ENCODE data around the gene HSD17B14. TPM values are rescaled to one million over a fixed set of nuclear protein-coding genes. Genes with fewer than 3 reads are reported as not detected.
A peak's percentile ranks its signal among the peaks of the same experiment; 100 is the strongest.
"Not testable (repeated sequence)": the region's sequence is repeated elsewhere in the genome, so short reads cannot be mapped to it uniquely, and the experiment has no call there.

HSD17B14 gene
- total and polyA plus RNA-seq, 4 donors, result 6.9 to 25.5 (median 17.6) TPM

- no CpG with 5 or more reads among the region's 7 CpGs for WGBS (ENCODE audit: insufficient coverage)
- no peaks in the 10 kb centered on the region for H3K27me3 ChIP-seq (ENCODE audit: control insufficient read depth, insufficient read depth, low read length)
These were observed 17.8 kb upstream of the HSD17B14 start for GRCh38 chr19:48854103-48854502.

DNA sequence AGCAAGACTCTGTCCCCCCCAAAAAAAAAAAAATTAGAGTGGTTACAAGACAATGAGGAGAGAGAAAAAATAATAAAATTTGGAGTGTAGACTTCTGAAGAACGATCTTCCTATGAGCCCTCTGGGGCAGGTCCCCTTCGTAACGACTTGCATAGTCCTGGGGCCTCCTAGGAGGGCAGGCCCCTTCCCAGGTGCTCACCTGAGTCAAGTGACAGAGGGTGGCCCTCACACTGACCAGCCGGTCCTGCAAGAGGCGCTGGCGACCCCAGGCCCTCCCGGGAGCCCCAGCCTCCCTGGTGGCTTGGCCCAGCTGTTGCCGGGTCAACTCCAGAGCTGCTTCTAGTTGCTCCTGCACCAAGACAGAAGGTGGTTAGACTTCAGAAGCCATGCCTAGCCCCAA, 17.2 kb upstream of the HSD17B14 start:
- Histone ChIP-seq H3K4me1 (ENCODE audit: control insufficient read depth, insufficient read depth, low read length) (no peaks in the 10 kb centered on the region), H3K4me3 (ENCODE audit: low read depth, low read length) (no peak overlapping the region), H3K9me3 (ENCODE audit: control insufficient read depth, insufficient read depth, low read length) (no peaks in the 10 kb centered on the region), H3K27ac (ENCODE audit: low read depth, low read length) (no peak overlapping the region), H3K36me3 (ENCODE audit: control insufficient read depth, insufficient read depth, low read length) (no peaks in the 10 kb centered on the region), H3K27me3 (ENCODE audit: control insufficient read depth, insufficient read depth, low read length) (no peaks in the 10 kb centered on the region)
- 95% methylated on average over 8 of the region's 8 CpGs for WGBS (ENCODE audit: insufficient coverage)
- no peak for DNase-seq (ENCODE audit: low read depth in 4 of 6, low spot score in 6 of 6)

More at GRCh38 chr19:48854103-48854502, 17.8 kb upstream of the HSD17B14 start:
- Histone ChIP-seq H3K4me1 (ENCODE audit: control insufficient read depth, insufficient read depth, low read length) (peaks cover 3% of the 10 kb centered on the region), H3K4me3 (ENCODE audit: low read depth, low read length) (no peak overlapping the region), H3K36me3 (ENCODE audit: control insufficient read depth, insufficient read depth, low read length) (no peaks in the 10 kb centered on the region), H3K27ac (ENCODE audit: low read depth, low read length) (no peak overlapping the region), H3K9me3 (ENCODE audit: control insufficient read depth, insufficient read depth, low read length) (no peaks in the 10 kb centered on the region)
- no peak for DNase-seq (ENCODE audit: low read depth in 4 of 6, low spot score in 6 of 6)

- Histone ChIP-seq H3K27ac (ENCODE audit: low read depth, low read length) (no peak overlapping the region), H3K4me1 (ENCODE audit: control insufficient read depth, insufficient read depth, low read length) (no peaks in the 10 kb centered on the region)
- no CpG with 5 or more reads among the region's 4 CpGs for WGBS (ENCODE audit: insufficient coverage)
These were observed 16.0 kb upstream of the HSD17B14 start for GRCh38 chr19:48852292-48852691.

GRCh38 chr19:48846659-48847058, 10.4 kb upstream of the HSD17B14 start:
- DNase-seq (ENCODE audit: low read depth in 4 of 6, low spot score in 6 of 6); H3K4me1 ChIP-seq (ENCODE audit: control insufficient read depth, insufficient read depth, low read length); H3K36me3 ChIP-seq (ENCODE audit: control insufficient read depth, insufficient read depth, low read length); H3K27ac ChIP-seq (ENCODE audit: low read depth, low read length); H3K4me3 ChIP-seq (ENCODE audit: low read depth, low read length); H3K27me3 ChIP-seq (ENCODE audit: control insufficient read depth, insufficient read depth, low read length); H3K9me3 ChIP-seq (ENCODE audit: control insufficient read depth, insufficient read depth, low read length): not testable (repeated sequence)
- WGBS (ENCODE audit: insufficient coverage), result 93% methylated on average over 2 of the region's 3 CpGs

More at GRCh38 chr19:48852292-48852691, 16.0 kb upstream of the HSD17B14 start:
- no peaks in the 10 kb centered on the region for H3K27me3 ChIP-seq (ENCODE audit: control insufficient read depth, insufficient read depth, low read length)
- H3K4me3 ChIP-seq (ENCODE audit: low read depth, low read length), result no peak overlapping the region
- no peaks in the 10 kb centered on the region for H3K36me3 ChIP-seq (ENCODE audit: control insufficient read depth, insufficient read depth, low read length)
- no peaks in the 10 kb centered on the region for H3K9me3 ChIP-seq (ENCODE audit: control insufficient read depth, insufficient read depth, low read length)
- DNase-seq (ENCODE audit: low read depth in 4 of 6, low spot score in 6 of 6), result no peak

- no peaks in the 10 kb centered on the region for H3K27me3 ChIP-seq (ENCODE audit: control insufficient read depth, insufficient read depth, low read length)
- WGBS (ENCODE audit: insufficient coverage), result 98% methylated on average over 12 of the region's 15 CpGs
- no peak overlapping the region for H3K27ac ChIP-seq (ENCODE audit: low read depth, low read length)
- H3K4me1 ChIP-seq (ENCODE audit: control insufficient read depth, insufficient read depth, low read length), result no peaks in the 10 kb centered on the region
- H3K4me3 ChIP-seq (ENCODE audit: low read depth, low read length), result no peak overlapping the region
- peaks cover 3% of the 10 kb centered on the region for H3K36me3 ChIP-seq (ENCODE audit: control insufficient read depth, insufficient read depth, low read length)
- no peaks in the 10 kb centered on the region for H3K9me3 ChIP-seq (ENCODE audit: control insufficient read depth, insufficient read depth, low read length)
- DNase-seq (ENCODE audit: low read depth in 4 of 6, low spot score in 6 of 6), result no peak
These were observed 9.1 kb upstream of the HSD17B14 start for GRCh38 chr19:48845384-48845783.

GRCh38 chr19:48844472-48844871, 8.2 kb upstream of the HSD17B14 start:
- 93% methylated on average over 2 of the region's 2 CpGs for WGBS (ENCODE audit: insufficient coverage)

DNA sequence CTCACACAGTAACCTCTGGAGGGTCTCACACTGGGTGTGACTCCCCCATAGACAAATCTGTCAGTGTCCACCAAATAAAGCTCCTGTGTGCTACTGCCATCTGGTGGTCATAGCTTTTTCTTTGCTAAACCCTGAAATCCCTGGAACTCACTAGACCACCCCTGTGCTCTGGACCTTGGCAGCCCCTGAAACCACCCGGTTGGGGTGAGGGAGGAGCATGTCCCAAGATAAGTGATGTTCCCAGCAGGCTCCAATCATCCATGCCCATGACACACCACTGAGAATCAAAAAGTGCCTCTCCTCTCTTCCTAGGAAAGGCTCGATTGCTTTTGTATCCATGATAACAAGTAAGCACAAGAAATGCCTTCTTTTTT, 6.5 kb upstream of the HSD17B14 start:
- no CpG with 5 or more reads among the region's 2 CpGs for WGBS (ENCODE audit: insufficient coverage)
- Histone ChIP-seq H3K36me3 (ENCODE audit: control insufficient read depth, insufficient read depth, low read length) (peaks cover 3% of the 10 kb centered on the region), H3K9me3 (ENCODE audit: control insufficient read depth, insufficient read depth, low read length) (no peaks in the 10 kb centered on the region), H3K27ac (ENCODE audit: low read depth, low read length) (no peak overlapping the region), H3K4me1 (ENCODE audit: control insufficient read depth, insufficient read depth, low read length) (peaks cover 2% of the 10 kb centered on the region), H3K4me3 (ENCODE audit: low read depth, low read length) (no peak overlapping the region), H3K27me3 (ENCODE audit: control insufficient read depth, insufficient read depth, low read length) (no peaks in the 10 kb centered on the region)
- peak in 5 of 6 donors; percentile 55 to 91 (median 70) for DNase-seq (ENCODE audit: low read depth in 4 of 6, low spot score in 6 of 6)

More at GRCh38 chr19:48844472-48844871, 8.2 kb upstream of the HSD17B14 start:
- no peak overlapping the region for H3K27ac ChIP-seq (ENCODE audit: low read depth, low read length)
- peaks cover 3% of the 10 kb centered on the region for H3K36me3 ChIP-seq (ENCODE audit: control insufficient read depth, insufficient read depth, low read length)
- no peaks in the 10 kb centered on the region for H3K9me3 ChIP-seq (ENCODE audit: control insufficient read depth, insufficient read depth, low read length)
- DNase-seq (ENCODE audit: low read depth in 4 of 6, low spot score in 6 of 6), result peak in 1 of 6 donors; percentile 15
- no peaks in the 10 kb centered on the region for H3K4me1 ChIP-seq (ENCODE audit: control insufficient read depth, insufficient read depth, low read length)
- H3K27me3 ChIP-seq (ENCODE audit: control insufficient read depth, insufficient read depth, low read length), result no peaks in the 10 kb centered on the region
- no peak overlapping the region for H3K4me3 ChIP-seq (ENCODE audit: low read depth, low read length)

DNA sequence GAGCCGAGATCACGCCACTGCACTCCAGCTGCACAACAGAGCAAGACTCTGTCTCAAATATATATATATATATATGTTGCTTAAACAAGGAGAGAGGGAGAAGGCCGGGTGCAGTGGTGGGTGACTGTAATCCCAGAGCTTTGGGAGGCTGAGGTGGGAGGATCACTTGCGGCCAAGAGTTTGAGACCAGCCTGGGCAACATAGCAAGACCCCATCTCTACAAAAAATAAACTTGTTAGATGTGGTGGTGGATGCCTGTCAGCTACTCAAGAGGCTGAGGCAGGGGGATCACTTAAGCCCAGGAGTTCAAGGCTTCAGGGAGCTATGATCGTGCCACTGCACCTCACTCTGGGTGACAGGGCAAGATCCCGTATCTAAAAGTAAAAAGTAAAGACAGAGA, 5.3 kb upstream of the HSD17B14 start:
- WGBS (ENCODE audit: insufficient coverage), result 93% methylated on average over 2 of the region's 6 CpGs
- Histone ChIP-seq H3K4me1 (ENCODE audit: control insufficient read depth, insufficient read depth, low read length) (peaks cover 14% of the 10 kb centered on the region), H3K27me3 (ENCODE audit: control insufficient read depth, insufficient read depth, low read length) (peaks cover 3% of the 10 kb centered on the region), H3K4me3 (ENCODE audit: low read depth, low read length) (no peak overlapping the region), H3K36me3 (ENCODE audit: control insufficient read depth, insufficient read depth, low read length) (peaks cover 3% of the 10 kb centered on the region), H3K9me3 (ENCODE audit: control insufficient read depth, insufficient read depth, low read length) (no peaks in the 10 kb centered on the region), H3K27ac (ENCODE audit: low read depth, low read length) (no peak overlapping the region)
- DNase-seq (ENCODE audit: low read depth in 4 of 6, low spot score in 6 of 6), result no peak

DNA sequence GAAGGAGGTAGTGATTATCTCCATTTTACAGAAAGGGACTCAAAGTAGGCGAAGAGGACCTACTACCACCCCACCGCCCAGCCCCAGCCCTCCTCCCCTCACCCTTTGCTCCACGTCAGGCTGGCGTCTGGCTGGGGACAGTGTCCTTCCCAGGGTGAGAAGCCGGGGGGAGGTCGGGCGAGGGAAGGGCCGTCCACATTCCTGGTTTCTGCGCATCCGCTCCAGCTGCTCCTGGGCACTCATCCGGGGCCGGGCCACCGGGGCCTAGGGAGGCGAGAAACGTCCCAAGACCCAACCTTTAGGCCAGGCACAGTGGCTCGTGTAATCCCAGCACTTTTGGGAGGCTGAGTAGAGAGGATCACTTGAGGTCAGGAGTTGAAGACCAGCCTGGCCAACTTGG, 4.8 kb upstream of the HSD17B14 start:
- Histone ChIP-seq H3K9me3 (ENCODE audit: control insufficient read depth, insufficient read depth, low read length) (no peaks in the 10 kb centered on the region), H3K4me1 (ENCODE audit: control insufficient read depth, insufficient read depth, low read length) (peaks cover 19% of the 10 kb centered on the region), H3K4me3 (ENCODE audit: low read depth, low read length) (no peak overlapping the region), H3K27me3 (ENCODE audit: control insufficient read depth, insufficient read depth, low read length) (peaks cover 8% of the 10 kb centered on the region), H3K36me3 (ENCODE audit: control insufficient read depth, insufficient read depth, low read length) (peaks cover 3% of the 10 kb centered on the region), H3K27ac (ENCODE audit: low read depth, low read length) (no peak overlapping the region)
- 91% methylated on average over 15 of the region's 16 CpGs for WGBS (ENCODE audit: insufficient coverage)
- no peak for DNase-seq (ENCODE audit: low read depth in 4 of 6, low spot score in 6 of 6)

GRCh38 chr19:48837687-48838086, 1.4 kb upstream of the HSD17B14 start:
- Histone ChIP-seq H3K9me3 (ENCODE audit: control insufficient read depth, insufficient read depth, low read length) (no peaks in the 10 kb centered on the region), H3K36me3 (ENCODE audit: control insufficient read depth, insufficient read depth, low read length) (peaks cover 11% of the 10 kb centered on the region), H3K27ac (ENCODE audit: low read depth, low read length) (peak overlapping the region; percentile 92), H3K4me1 (ENCODE audit: control insufficient read depth, insufficient read depth, low read length) (peaks cover 28% of the 10 kb centered on the region), H3K4me3 (ENCODE audit: low read depth, low read length) (no peak overlapping the region), H3K27me3 (ENCODE audit: control insufficient read depth, insufficient read depth, low read length) (peaks cover 12% of the 10 kb centered on the region)
- DNase-seq (ENCODE audit: low read depth in 4 of 6, low spot score in 6 of 6), result no peak
- WGBS (ENCODE audit: insufficient coverage), result 21% methylated on average over 7 of the region's 9 CpGs

Data from spinal cord (tissue), 10 donors.